ENCODE data around the gene NPPA.
A peak's percentile ranks its signal among the peaks of the same experiment; 100 is the strongest.
"Not testable (repeated sequence)": the region's sequence is repeated elsewhere in the genome, so short reads cannot be mapped to it uniquely, and the experiment has no call there.

NPPA gene

DNA sequence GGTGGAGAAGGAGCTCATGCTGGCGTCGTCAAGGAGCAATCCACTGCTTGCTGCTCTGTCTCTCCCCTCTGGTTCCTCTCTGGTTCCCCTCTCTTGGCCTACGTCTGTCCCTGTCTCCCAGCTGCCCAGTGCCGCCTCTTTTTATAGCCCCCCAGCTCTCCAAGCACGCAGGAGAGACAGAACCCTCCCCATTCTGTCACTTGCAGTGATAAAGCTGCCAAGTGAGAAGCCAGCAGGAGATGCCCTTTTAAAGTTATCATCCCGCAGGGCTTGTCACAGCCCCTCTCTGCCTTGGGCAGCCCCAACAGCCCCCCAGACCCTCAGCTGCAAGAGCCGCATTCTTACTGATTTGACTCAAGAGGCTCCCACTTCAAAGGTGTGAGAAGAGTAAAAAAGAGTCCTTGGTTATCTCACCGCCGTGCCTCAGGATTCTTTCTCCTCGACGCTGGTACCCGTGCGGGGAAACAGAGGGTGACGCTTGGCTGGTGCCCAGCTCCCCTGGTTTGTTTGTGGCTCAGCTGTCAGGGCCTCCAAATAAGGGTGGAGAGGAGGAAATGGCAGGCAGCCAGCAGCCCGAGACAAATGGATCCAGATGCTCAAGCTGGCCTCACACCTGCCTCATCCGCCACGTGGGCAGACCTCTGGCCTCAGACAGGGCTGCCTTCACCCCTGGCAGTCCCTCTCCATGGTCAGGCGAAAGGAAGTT lies at the start of gene NPPA:
Gene NPPA (minus strand): TSS at position 117 of the 706 bp plus-strand sequence. CDS start 99 bp downstream, at position 18.
- TF ChIP-seq CTCF (IDR thresholded peaks at IDR 0.05; ENCODE audit: extremely low read depth, missing control alignments): no peak
- no peak for DNase-seq (ENCODE audit: low spot score)

- not testable (repeated sequence) for DNase-seq (ENCODE audit: low spot score)
Measured at GRCh38 chr1:11894501-11894900, 46.9 kb upstream of the NPPA start.

DNA sequence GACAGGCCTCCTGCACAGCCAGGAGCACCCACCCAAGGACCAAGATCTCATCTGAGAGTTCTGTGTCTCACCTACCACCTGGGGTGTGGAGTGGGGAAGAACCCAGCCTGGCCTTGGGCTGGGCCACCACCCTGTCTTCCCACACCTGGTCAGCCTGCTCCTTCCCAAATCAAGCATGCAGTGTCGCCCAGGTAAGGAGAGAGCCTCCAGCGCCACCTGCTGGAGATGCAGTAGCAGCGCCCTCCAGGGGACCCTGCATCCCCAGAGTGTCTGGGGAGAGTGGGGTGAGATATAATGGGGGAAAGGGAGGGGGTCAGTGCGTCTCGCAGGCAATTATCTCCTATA lies 46.3 kb upstream of the NPPA start:
- peak; percentile 89 for DNase-seq (ENCODE audit: low spot score)
- TF ChIP-seq CTCF (IDR thresholded peaks at IDR 0.05; ENCODE audit: extremely low read depth, missing control alignments): peak; percentile 98

GRCh38 chr1:11891433-11892186 lies 44.0 kb upstream of the NPPA start:
- TF ChIP-seq CTCF (IDR thresholded peaks at IDR 0.05; ENCODE audit: extremely low read depth, missing control alignments): no peak
- DNase-seq (ENCODE audit: low spot score): no peak

DNA sequence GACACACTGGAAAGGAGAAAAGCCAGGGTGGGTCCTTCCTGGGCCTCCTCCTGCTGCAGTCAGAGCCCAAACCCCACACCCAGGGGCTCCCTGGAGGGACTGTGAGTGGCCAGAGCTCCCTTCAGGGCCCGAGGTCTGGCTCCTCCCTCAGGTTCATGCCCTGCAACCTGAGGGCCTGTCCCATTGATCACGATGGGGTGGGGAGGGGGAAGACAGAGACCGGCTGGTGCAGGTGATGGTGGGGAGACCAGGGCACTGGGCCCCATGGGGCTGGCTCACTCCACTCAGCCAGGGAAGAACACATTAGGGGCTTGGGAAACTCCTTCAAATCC lies 41.3 kb upstream of the NPPA start:
- no peak for DNase-seq (ENCODE audit: low spot score)
- no peak for TF ChIP-seq CTCF (IDR thresholded peaks at IDR 0.05; ENCODE audit: extremely low read depth, missing control alignments)

DNA sequence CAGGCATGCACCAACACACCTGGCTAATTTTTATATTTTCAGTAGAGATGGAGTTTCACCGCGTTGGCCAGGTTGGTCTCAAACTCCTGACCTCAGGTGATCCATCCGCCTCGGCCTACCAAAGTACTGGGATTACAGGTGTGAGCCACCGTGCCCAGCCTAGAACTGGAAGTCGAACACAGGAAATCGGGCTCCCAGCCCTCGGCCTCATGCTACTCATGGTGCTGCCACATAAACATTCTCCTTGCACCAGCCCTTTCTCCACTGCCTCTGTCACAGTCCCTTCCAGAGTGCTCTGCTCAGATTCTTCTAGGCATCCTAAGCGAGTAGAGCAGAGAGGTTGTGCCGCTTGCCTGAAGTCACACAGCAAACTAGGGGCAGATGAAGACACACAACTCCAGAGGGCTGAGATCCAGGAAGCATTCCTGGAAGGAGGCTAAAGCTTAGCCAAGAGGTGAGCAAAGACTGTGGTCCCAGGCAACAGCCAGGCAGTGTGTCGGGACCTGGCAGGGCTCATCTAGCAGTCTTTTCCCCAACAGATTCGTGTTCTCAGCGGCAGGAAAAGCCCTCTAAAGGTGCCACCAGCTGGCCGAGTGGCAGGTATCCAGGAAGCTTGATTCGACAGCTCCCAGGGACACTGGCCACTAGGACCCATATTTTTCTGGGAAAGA lies 40.8 kb upstream of the NPPA start:
- DNase-seq (ENCODE audit: low spot score): no peak
- no peak for TF ChIP-seq CTCF (IDR thresholded peaks at IDR 0.05; ENCODE audit: extremely low read depth, missing control alignments)

DNA sequence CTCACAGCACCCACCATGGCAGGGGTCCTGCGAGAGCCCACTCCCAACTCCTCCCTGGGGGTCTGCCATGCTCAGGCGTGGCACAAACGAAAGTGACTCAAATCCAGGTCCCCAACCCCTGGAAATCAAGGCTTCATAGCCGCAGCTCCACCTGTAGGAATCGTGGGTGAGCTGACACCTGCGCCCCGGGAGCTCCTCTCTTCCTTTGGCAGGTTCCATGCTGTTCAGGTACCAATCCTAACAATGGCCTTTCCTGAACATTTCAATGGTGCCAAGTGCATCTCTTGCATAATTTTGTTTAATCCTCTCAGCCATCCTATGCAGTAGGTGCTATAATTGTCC lies 40.1 kb upstream of the NPPA start:
- DNase-seq (ENCODE audit: low spot score): no peak
- no peak for TF ChIP-seq CTCF (IDR thresholded peaks at IDR 0.05; ENCODE audit: extremely low read depth, missing control alignments)
